ENCODE results near the gene TNC.

DNA sequence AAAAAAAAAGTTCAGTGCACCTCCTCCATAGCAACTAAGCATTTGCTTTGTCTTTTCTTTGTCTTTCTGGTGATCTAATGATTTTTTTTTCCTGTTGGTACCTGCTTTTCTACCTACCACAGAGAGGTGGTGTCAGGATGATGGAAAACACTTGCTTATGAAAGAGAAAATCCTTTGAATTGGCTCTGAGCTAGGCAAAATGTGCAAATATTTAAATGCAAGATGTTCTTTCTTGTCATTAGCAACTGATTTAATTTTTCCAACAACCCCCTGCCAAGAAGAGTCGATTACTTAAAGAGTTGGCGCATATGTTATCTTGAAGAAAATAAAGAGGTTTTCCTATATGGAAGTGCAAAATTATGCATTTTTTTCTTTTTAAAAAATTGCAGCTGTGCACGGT, 37.7 kb downstream of the TNC start:
- TF ChIP-seq, protein P1, sequence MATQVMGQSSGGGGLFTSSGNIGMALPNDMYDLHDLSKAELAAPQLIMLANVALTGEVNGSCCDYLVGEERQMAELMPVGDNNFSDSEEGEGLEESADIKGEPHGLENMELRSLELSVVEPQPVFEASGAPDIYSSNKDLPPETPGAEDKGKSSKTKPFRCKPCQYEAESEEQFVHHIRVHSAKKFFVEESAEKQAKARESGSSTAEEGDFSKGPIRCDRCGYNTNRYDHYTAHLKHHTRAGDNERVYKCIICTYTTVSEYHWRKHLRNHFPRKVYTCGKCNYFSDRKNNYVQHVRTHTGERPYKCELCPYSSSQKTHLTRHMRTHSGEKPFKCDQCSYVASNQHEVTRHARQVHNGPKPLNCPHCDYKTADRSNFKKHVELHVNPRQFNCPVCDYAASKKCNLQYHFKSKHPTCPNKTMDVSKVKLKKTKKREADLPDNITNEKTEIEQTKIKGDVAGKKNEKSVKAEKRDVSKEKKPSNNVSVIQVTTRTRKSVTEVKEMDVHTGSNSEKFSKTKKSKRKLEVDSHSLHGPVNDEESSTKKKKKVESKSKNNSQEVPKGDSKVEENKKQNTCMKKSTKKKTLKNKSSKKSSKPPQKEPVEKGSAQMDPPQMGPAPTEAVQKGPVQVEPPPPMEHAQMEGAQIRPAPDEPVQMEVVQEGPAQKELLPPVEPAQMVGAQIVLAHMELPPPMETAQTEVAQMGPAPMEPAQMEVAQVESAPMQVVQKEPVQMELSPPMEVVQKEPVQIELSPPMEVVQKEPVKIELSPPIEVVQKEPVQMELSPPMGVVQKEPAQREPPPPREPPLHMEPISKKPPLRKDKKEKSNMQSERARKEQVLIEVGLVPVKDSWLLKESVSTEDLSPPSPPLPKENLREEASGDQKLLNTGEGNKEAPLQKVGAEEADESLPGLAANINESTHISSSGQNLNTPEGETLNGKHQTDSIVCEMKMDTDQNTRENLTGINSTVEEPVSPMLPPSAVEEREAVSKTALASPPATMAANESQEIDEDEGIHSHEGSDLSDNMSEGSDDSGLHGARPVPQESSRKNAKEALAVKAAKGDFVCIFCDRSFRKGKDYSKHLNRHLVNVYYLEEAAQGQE (IDR thresholded peaks at IDR 0.05; ENCODE audit: low read depth, low read length), result no peak
- TF ChIP-seq EZH2 (IDR thresholded peaks at IDR 0.05; ENCODE audit: borderline replicate concordance, control insufficient read depth, low read depth, low read length) (no peak), TCF12 (IDR thresholded peaks at IDR 0.05; ENCODE audit: low read depth, low read length) (no peak), CREM (IDR thresholded peaks at IDR 0.05; ENCODE audit: low read depth) (no peak), GABPA (IDR thresholded peaks at IDR 0.05; ENCODE audit: low read depth) (no peak), TAF1 (IDR thresholded peaks at IDR 0.05; ENCODE audit: borderline replicate concordance, low read depth, low read length) (no peak), SPI1 (IDR thresholded peaks at IDR 0.05; ENCODE audit: borderline replicate concordance, insufficient read depth, low read depth, low read length) (no peak), KDM1A (IDR thresholded peaks at IDR 0.05; ENCODE audit: borderline replicate concordance) (no peak), PAX8 (IDR thresholded peaks at IDR 0.05) (no peak), RELA (IDR thresholded peaks at IDR 0.05; ENCODE audit: borderline replicate concordance, partially characterized antibody) (no peak)
- TF ChIP-seq, protein P2, sequence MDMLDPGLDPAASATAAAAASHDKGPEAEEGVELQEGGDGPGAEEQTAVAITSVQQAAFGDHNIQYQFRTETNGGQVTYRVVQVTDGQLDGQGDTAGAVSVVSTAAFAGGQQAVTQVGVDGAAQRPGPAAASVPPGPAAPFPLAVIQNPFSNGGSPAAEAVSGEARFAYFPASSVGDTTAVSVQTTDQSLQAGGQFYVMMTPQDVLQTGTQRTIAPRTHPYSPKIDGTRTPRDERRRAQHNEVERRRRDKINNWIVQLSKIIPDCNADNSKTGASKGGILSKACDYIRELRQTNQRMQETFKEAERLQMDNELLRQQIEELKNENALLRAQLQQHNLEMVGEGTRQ (IDR thresholded peaks at IDR 0.05; ENCODE audit: borderline replicate concordance, low read depth, low read length), result no peak
- TF ChIP-seq, protein P3, sequence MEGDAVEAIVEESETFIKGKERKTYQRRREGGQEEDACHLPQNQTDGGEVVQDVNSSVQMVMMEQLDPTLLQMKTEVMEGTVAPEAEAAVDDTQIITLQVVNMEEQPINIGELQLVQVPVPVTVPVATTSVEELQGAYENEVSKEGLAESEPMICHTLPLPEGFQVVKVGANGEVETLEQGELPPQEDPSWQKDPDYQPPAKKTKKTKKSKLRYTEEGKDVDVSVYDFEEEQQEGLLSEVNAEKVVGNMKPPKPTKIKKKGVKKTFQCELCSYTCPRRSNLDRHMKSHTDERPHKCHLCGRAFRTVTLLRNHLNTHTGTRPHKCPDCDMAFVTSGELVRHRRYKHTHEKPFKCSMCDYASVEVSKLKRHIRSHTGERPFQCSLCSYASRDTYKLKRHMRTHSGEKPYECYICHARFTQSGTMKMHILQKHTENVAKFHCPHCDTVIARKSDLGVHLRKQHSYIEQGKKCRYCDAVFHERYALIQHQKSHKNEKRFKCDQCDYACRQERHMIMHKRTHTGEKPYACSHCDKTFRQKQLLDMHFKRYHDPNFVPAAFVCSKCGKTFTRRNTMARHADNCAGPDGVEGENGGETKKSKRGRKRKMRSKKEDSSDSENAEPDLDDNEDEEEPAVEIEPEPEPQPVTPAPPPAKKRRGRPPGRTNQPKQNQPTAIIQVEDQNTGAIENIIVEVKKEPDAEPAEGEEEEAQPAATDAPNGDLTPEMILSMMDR (IDR thresholded peaks at IDR 0.05 in 2 of 3, conservative IDR thresholded peaks at IDR 0.05 in 1 of 3; ENCODE audit: control insufficient read depth in 2 of 3, extremely low read depth in 1 of 3, insufficient read depth in 1 of 3, low read depth in 3 of 3, low read length in 3 of 3), result no peak
